NCI-H1436 treated with DMSO at 0.1 percent for 48 hours (cell line): ENCODE results near the gene ANAPC15.

Experiments
- DNase-seq: peaks from one replicate; lab custom pipeline; 2025; lab: John Stamatoyannopoulos, UW

The ANAPC15 gene

GRCh38 chr11:72084965-72085364 is 27.5 kb downstream of the ANAPC15 start:
- no peak for DNase-seq

GRCh38 chr11:72084076-72084475 is 28.4 kb downstream of the ANAPC15 start:
- DNase-seq, result no peak

DNA sequence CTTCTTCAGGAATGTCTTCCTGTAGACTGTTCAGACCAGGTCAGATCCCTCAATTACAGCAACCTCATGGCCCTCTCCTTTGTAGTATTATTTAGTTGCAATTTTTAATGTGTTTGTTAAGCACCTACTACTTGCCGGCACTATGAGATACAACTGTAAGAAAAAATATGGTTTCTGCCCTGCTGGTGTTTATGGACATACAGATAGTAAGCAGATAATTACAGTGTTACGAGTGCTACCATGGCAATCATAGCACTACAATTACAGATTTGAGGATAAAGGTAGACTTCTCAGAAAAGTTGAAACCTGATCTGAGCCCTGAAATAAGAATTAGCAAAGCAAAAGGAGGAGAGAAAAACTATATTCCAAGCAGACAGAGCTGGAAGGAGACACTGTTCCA is 29.1 kb downstream of the ANAPC15 start:
- DNase-seq, result no peak

GRCh38 chr11:72081821-72082453 is 30.6 kb downstream of the ANAPC15 start:
- DNase-seq, result no peak

- DNase-seq, result no peak
Observed at GRCh38 chr11:72081184-72081644, 31.3 kb downstream of the ANAPC15 start.

DNA sequence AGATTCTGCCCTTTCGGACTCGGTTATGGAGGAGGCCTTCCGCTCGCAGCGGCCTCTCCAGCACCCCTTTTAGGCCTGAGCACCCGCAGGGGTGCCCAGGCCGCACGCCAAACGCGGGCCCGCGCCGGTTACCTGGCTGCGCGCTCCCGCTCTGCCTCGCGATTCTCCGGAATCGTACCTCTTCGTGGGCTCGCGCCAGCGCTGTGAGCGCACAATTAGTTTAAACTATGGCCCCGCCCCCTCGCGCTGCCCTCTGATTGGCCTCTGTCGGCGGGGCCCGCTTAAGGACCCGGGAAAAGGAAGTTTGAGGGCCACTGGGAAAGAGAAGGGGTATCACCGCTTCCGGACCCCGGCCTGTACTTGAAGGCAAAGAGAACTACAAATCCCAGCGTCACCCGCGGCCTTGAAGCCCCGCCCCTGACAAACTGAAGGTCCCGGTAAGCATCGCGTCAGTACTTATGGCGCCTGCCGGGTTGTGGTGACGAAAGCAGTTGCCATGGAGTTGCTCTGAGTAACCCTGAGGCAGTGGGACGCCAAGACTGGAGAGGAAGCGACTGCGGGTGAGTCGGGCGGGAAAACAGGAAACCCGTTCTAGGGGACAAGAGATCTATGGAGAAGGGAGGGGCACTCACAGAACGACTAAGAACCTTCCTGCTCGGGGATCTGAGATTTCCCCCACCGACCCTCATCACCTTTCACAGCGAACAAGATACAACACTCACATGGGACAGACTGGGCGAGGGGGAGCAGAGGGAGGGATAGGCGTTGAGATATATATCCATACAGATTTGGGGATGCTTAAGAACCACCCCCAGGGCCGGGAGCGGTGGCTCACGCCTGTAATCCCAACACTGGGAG is 31.9 kb downstream of the ANAPC15 start, which contains the start of the genes LRRC51 and NUMA1:
TSS of gene LRRC51 (plus strand) at position 525 of the 858 bp plus-strand sequence. CDS start 8,234 bp downstream, outside the sequence.
TSS of gene NUMA1 (minus strand) at position 217 of the 858 bp plus-strand sequence. CDS start 44,599 bp downstream, outside the sequence.
- peak; percentile 99 for DNase-seq

- no peak for DNase-seq
Observed at GRCh38 chr11:72079819-72080325, 32.6 kb downstream of the ANAPC15 start.

DNA sequence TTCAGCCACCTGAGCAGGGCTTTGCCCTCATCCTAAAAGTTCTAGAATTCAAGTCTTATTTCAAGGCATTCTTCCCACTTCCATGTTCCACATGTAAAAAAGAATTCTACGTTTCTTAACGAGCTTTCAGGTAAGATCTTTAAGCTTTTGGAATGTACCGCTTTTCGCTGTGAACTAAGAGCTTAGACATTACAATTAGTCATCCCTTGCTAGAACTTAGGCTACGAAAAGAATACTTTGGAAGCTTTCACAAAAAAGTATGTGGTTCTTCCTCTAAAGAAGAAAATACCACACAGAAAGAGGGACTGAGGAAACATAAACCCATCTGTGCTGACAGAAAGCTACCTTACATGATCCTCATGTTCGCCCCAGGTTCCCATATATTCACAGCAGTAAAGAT is 34.0 kb downstream of the ANAPC15 start:
- no peak for DNase-seq

GRCh38 chr11:72075756-72076155 is 36.7 kb downstream of the ANAPC15 start:
- DNase-seq, result no peak

DNA sequence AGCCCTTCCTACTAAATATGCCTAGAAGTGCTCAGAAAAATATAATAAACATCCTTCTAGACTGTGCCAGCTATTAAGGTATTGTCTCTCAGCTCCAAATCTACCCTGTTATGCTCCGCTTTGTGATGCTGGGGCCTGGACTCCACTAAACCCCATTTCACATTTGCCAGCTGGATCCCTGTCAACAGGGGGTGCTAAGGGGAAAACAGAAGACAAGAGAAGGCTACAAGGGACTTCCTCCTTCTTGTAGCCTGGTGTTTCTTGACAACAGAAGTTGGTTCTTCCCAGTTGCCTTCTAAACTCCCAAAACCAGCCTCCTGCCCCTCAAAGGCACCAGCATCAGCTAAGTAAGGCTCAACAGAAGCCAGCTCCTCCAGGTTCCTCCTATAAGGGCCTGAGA is 37.4 kb downstream of the ANAPC15 start:
- DNase-seq, result no peak

DNA sequence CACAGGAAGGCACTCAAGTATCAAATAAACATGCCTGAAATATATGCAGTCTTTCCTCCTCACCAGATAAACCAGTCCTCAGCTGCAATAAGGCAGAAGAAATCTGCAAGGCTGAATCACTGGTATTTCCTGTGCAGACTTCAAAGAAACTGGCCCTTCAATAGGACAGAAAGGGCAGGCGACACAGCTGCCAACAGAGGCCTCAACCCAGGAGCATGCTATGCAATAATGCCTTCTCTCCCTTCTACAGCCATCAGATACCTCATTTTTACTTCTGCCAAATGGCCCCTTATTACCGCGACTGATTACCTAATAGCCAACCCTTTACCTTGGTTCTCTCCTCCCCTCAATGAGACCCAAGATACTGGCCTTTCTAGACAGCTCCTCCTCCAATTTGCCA is 40.1 kb downstream of the ANAPC15 start:
- DNase-seq, result no peak

GRCh38 chr11:72070491-72070890 is 42.0 kb downstream of the ANAPC15 start:
- no peak for DNase-seq

DNA sequence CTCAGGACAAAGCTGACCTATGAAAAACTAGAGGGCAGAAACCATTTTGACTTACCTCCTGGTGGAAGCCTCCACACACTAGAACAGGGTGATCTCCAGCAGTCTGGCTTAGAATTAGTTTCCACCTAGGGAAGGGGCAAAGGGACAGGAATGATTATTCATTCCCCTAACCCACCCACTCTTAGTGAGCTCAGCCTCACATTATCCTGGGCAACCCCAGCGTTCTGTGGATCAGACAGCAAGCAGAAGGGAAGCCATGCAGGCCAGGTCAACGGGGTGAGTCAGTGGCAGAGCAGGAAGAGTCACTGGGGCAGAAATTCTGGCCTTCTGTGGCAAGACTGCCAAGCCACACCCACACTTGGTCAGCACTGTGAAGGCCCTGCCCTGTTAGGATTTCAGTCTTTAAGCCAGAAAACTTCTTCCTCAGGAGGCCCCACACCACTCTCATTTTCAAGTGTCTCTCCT is 42.7 kb downstream of the ANAPC15 start:
- DNase-seq, result no peak

GRCh38 chr11:72069200-72069599 is 43.3 kb downstream of the ANAPC15 start:
- no peak for DNase-seq

DNA sequence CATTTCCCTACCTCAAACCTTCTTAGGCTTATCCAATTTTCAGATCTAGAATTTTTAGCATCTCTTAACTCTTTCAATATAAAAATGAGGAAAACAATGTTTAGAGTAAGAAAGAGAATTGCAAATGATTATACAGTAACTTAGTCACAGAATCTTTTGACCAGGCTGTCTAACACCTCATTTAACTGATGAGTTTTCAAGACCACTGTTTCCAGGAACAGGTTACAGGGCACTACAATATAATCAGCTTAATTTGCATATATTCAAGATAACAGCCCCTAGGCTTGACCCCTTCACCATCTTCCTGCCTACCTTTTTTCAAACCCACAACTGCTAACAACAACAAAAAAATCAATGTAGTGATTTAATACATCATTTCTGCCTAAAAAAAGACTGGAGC is 44.8 kb downstream of the ANAPC15 start:
- no peak for DNase-seq

DNA sequence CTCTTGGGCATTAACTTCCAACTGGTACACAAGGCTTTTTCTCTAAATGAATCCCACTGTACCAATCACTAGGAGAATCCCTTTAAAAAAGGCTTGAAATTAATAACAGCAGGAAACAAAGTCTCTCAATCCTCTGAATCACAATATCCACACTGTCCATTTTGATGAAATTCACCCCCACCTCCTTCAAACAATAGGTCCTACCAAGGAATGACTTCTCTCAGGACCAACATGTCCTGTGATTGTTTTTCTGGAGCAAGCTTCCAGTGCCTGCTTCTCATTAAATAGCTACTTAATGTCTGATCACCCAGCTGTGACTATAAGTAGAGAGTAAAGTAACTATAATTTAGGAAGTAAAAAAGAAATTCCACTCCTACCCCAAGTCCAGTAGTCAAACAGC is 45.2 kb downstream of the ANAPC15 start:
- DNase-seq, result no peak

DNA sequence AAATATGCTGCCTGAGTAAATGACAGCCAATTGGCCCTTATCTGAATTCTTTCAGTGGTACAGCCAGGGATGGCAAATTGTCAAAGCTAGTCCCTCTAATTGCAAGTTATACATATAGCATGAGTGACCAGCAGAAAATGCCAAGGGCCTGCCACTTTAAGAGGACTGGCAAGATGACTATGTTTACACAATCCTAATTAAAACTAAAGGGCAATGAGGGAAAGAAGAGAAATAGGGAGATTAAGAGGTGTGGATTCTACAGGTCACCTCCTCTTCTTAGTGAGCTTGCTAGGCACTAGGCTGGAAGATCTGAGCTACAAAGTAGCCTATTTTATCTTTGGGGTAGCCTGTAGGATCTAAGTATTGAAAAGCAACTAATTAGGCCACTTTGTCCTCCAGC is 45.6 kb downstream of the ANAPC15 start:
- DNase-seq, result no peak

DNA sequence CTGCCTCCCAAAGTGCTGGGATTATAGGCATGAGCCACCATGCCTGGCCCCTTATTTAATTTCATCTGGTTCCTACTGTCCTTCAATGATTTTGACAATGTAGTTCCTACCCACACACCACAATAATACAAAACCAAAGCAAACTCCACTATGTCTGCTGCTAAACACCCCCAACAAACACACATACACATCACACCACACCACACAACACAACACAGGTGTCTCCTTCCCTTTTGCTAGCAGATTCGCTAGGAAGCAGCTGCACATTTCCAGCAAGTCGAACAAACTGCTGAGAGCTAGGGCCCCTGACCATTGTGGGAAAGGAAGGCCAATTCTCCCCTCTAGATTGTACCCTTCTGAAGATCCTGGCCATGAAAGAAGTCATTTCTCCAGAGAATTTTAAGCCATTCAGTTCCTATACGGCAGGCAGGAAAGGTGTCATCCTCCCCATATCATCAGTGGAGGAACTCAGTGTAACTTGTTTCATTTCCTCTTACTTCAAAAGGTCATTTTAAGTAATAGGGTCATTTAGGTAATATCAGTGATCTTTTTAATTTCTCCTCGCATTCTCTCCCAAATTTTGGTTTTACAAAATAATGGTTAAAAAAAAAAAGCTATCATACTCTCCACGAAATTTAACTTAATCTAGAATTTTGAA is 50.6 kb downstream of the ANAPC15 start:
- DNase-seq, result no peak
